ENCODE results near the gene ABHD11. TPM values are rescaled to one million over a fixed set of nuclear protein-coding genes. Genes with fewer than 3 reads are reported as not detected.
A peak's percentile ranks its signal among the peaks of the same experiment; 100 is the strongest.
"Not testable (repeated sequence)": the region's sequence is repeated elsewhere in the genome, so short reads cannot be mapped to it uniquely, and the experiment has no call there.

ABHD11 gene
- total RNA-seq, 1 donor from 2014 or later = 43.9 TPM

GRCh38 chr7:73721377-73721817 lies 17.2 kb downstream of the ABHD11 start:
- Mint-ChIP-seq H3K4me1 (ENCODE audit: unreplicated experiment) (peaks cover 8% of the 10 kb centered on the region), H3K9me3 (no peaks in the 10 kb centered on the region), H3K27ac (no peak overlapping the region), H3K36me3 (no peaks in the 10 kb centered on the region), H3K4me3 (peak overlapping the region; percentile 82), H3K27me3 (peaks cover 5% of the 10 kb centered on the region)
- no peak for DNase-seq (ENCODE audit: extremely low spot score, unreplicated experiment)
- TF ChIP-seq, protein P1, sequence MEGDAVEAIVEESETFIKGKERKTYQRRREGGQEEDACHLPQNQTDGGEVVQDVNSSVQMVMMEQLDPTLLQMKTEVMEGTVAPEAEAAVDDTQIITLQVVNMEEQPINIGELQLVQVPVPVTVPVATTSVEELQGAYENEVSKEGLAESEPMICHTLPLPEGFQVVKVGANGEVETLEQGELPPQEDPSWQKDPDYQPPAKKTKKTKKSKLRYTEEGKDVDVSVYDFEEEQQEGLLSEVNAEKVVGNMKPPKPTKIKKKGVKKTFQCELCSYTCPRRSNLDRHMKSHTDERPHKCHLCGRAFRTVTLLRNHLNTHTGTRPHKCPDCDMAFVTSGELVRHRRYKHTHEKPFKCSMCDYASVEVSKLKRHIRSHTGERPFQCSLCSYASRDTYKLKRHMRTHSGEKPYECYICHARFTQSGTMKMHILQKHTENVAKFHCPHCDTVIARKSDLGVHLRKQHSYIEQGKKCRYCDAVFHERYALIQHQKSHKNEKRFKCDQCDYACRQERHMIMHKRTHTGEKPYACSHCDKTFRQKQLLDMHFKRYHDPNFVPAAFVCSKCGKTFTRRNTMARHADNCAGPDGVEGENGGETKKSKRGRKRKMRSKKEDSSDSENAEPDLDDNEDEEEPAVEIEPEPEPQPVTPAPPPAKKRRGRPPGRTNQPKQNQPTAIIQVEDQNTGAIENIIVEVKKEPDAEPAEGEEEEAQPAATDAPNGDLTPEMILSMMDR (conservative IDR thresholded peaks at IDR 0.05) = no peak

GRCh38 chr7:73720443-73720842 lies 18.2 kb downstream of the ABHD11 start:
- H3K27ac Mint-ChIP-seq = peak overlapping the region; percentile 43
- DNase-seq (ENCODE audit: extremely low spot score, unreplicated experiment); H3K27me3 Mint-ChIP-seq; H3K9me3 Mint-ChIP-seq; H3K36me3 Mint-ChIP-seq: not testable (repeated sequence)
- H3K4me3 Mint-ChIP-seq = peak overlapping the region; percentile 85
- peaks cover 17% of the 10 kb centered on the region for H3K4me1 Mint-ChIP-seq (ENCODE audit: unreplicated experiment)

GRCh38 chr7:73719806-73720169 lies 18.8 kb downstream of the ABHD11 start:
- Mint-ChIP-seq H3K9me3 (no peaks in the 10 kb centered on the region), H3K36me3 (no peaks in the 10 kb centered on the region), H3K27me3 (peaks cover 5% of the 10 kb centered on the region), H3K27ac (no peak overlapping the region), H3K4me1 (ENCODE audit: unreplicated experiment) (peaks cover 18% of the 10 kb centered on the region), H3K4me3 (peak overlapping the region; percentile 85)
- TF ChIP-seq, protein P1 (conservative IDR thresholded peaks at IDR 0.05) = no peak
- DNase-seq (ENCODE audit: extremely low spot score, unreplicated experiment) = no peak

- peak within 1 kb of the TSS; percentile 43 for H3K27ac Mint-ChIP-seq
- H3K9me3 Mint-ChIP-seq = no peaks in the 10 kb centered on the region
- DNase-seq (ENCODE audit: extremely low spot score, unreplicated experiment) = no peak
These were observed 19.4 kb downstream of the ABHD11 start, which contains the start of gene STX1A for GRCh38 chr7:73718905-73719805. STX1A (minus strand) TSS chr7:73719669; CDS start chr7:73719631, 38 bp downstream.

DNA sequence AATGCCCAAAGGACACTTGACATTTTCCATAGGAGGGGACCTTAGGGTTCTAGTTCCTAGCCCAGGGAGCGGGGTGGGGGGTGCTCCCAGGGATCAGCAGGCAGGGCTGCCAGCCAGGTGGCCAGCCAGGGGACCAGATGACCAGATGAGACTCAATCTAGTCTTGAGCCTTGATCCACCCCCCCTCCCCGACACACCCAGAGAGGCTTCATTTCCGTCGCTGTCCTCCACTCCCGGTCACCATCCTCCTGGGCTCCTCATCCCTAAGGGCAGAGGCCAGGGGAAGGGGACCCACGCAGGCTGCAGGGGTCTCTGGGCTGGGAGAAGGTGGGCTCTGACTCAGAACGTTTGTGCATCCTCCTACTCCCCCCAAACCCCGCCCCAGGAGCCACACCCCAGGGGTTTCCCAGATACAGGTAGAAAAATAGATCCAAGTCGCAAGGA lies 20.1 kb downstream of the ABHD11 start:
- Mint-ChIP-seq H3K4me1 (ENCODE audit: unreplicated experiment) (peaks cover 18% of the 10 kb centered on the region), H3K4me3 (peak overlapping the region; percentile 80), H3K27me3 (peaks cover 5% of the 10 kb centered on the region), H3K36me3 (no peaks in the 10 kb centered on the region), H3K9me3 (no peaks in the 10 kb centered on the region), H3K27ac (no peak overlapping the region)
- DNase-seq (ENCODE audit: extremely low spot score, unreplicated experiment) = no peak
- TF ChIP-seq, protein P1 (conservative IDR thresholded peaks at IDR 0.05) = no peak

More at GRCh38 chr7:73718905-73719805, 19.4 kb downstream of the ABHD11 start, which contains the start of gene STX1A:
- H3K4me3 Mint-ChIP-seq = peak within 1 kb of the TSS; percentile 85
- H3K36me3 Mint-ChIP-seq = no peaks in the 10 kb centered on the region
- H3K27me3 Mint-ChIP-seq = peaks cover 5% of the 10 kb centered on the region
- peaks cover 18% of the 10 kb centered on the region for H3K4me1 Mint-ChIP-seq (ENCODE audit: unreplicated experiment)
- TF ChIP-seq, protein P1 (conservative IDR thresholded peaks at IDR 0.05) = no peak

GRCh38 chr7:73717991-73718405 lies 20.6 kb downstream of the ABHD11 start:
- peak overlapping the region; percentile 26 for H3K27ac Mint-ChIP-seq
- H3K4me3 Mint-ChIP-seq = peak overlapping the region; percentile 80
- TF ChIP-seq, protein P1 (conservative IDR thresholded peaks at IDR 0.05) = no peak
- no peaks in the 10 kb centered on the region for H3K9me3 Mint-ChIP-seq
- no peaks in the 10 kb centered on the region for H3K36me3 Mint-ChIP-seq
- H3K27me3 Mint-ChIP-seq = peaks cover 5% of the 10 kb centered on the region
- peaks cover 18% of the 10 kb centered on the region for H3K4me1 Mint-ChIP-seq (ENCODE audit: unreplicated experiment)
- no peak for DNase-seq (ENCODE audit: extremely low spot score, unreplicated experiment)

All from type B pancreatic cell (in vitro differentiated cells).